Heart right ventricle (tissue), 16 donors: Measurements from ENCODE around the gene CBX2. TPM values are rescaled to one million over a fixed set of nuclear protein-coding genes. Genes with fewer than 3 reads are reported as not detected.

ENCODE experiments used
- ATAC-seq, 8 donors: fragments of 200-7000 bp; cut with Tn5 transposase; one replicate each; pipeline ENCODE4 v1.9.1; 2020; ENCODE audit warnings: mild to moderate bottlenecking in 8 of 8, moderate library complexity in 8 of 8, moderate number of reproducible peaks in 1 of 8
- DNase-seq, 2 donors: peaks; one replicate each; pipeline ENCODE4 v3.0.0-alpha.2; 2020
- H3K27ac ChIP-seq, 10 donors: fragments of 200-600 bp; sonication (generic) in 2 of 10; one replicate each; pipeline versions ENCODE4 v1.5.0 to v1.8.0; 2020 to 2022; ENCODE audit warnings: mild to moderate bottlenecking in 3 of 10
- H3K27me3 ChIP-seq, 7 donors: fragments of 200-600 bp; one replicate each; pipeline ENCODE4 v1.8.0; 2021 to 2022; ENCODE audit warnings: mild to moderate bottlenecking in 2 of 7
- H3K36me3 ChIP-seq, 9 donors: fragments of 200-600 bp; sonication (generic) in 1 of 9; one replicate each; pipeline versions ENCODE4 v1.5.0 to v1.8.0; 2020 to 2022; ENCODE audit warnings: mild to moderate bottlenecking in 2 of 9
- H3K4me1 ChIP-seq, 9 donors: fragments of 200-600 bp; sonication (generic) in 1 of 9; one replicate each; pipeline versions ENCODE4 v1.5.0 to v1.8.0; 2020 to 2022; ENCODE audit warnings: mild to moderate bottlenecking in 4 of 9
- H3K4me3 ChIP-seq, 10 donors: fragments of 200-600 bp; sonication (generic) in 2 of 10; one replicate each; pipeline versions ENCODE4 v1.5.0 to v1.8.0; 2020 to 2022; ENCODE audit warnings: mild to moderate bottlenecking in 7 of 10, moderate library complexity in 2 of 10
- H3K9me3 ChIP-seq, 11 donors: fragments of 200-600 bp in 10 of 11; sonication (generic) in 2 of 11; one replicate each; pipeline versions ENCODE4 v1.5.0 to v1.8.0; 2013 to 2022; ENCODE audit warnings: mild to moderate bottlenecking in 2 of 11, control low read depth in 1 of 11, moderate library complexity in 1 of 11
- WGBS, 2 donors: extraction: QIAGEN DNeasy Blood & Tissue Kit; methylation state at CpG; one replicate each; pipeline ENCODE4 v1.1.7; 2013; ENCODE audit warnings: inconsistent platforms in 1 of 2; 5-methylcytosine and 5-hydroxymethylcytosine counted together
- intact Hi-C, 10 donors: fragments of 100-400 bp; cut with DNase I; formaldehyde crosslinking; loops; one replicate each; pipeline versions ENCODE4 v1.11.1 to v1.14.2; 2022
- polyA plus RNA-seq, 2 donors: library from polyadenylated mRNA; stranded (reverse); fragments of 200-250 nt; gene quantifications; one replicate each; pipeline ENCODE4 v1.2.3, GENCODE V29; 2013
- total RNA-seq, 10 donors: library from RNA; stranded (reverse); fragmentation: NEBNext Ultra II Directional in 3 of 10; extraction: Animal tissue kit (Norgen Biotek cat#: 25700) in 3 of 10; gene quantifications; one replicate each; pipeline versions ENCODE4 v1.2.1 to v1.2.4, GENCODE V29; 2021 to 2023
- TF ChIP-seq, protein P1 (sequence below), 9 donors: fragments of 200-600 bp; sonication (generic) in 2 of 9; IDR thresholded peaks; one replicate each; pipeline versions ENCODE4 v1.5.0 to v1.8.0; 2021 to 2022; ENCODE audit warnings: antibody characterized with exemption in 9 of 9, mild to moderate bottlenecking in 5 of 9, moderate library complexity in 1 of 9
- donor health status: Arrhythmogenic right ventricular cardiomyopathy.
- donor health status: ischemic (EF 13 %, LVEDD 7.1; RV severe dilation, severe dysfunction).
- donor health status: healthy with polysubstance abuse.
- donor health status: DM: no; HTN: yes; CAD: no.
- donor health status: DM: no; HTN: no; CAD: no.
- donor health status: ischemic (EF 25% LVEDD 6.9; RV normal size, moderate dysfunction).
- donor health status: ischemic (EF 25% LVEDD 5.7; RV mildly dilated, moderate dysfunction).
- donor health status: healthy.
- donor health status: DM: yes; HTN: yes; CAD: no.
- donor health status: Ischemic cardiomyopathy.
- donor health status: ischemic (EF 35%, LVEDD 5.7; RV mildly dilated, moderate dysfunction).
- donor health status: nonischemic (EF 11% LVEDD 7.7; RV severe dilation, severe dysfunction).
- donor health status: DM: yes; HTN: yes; CAD: no.
- donor health status: PGD.
- donor health status: ischemic (EF 29% LVEDD 5.4; RV normal size, mild dysfunction).
- donor health status: nonischemic (EF 23%, LVEDD 6.1; RV moderate dilation, normal function).

Gene CBX2
- total and polyA plus RNA-seq, 12 donors = 1.5 to 7.1 (median 2.9) TPM

DNA sequence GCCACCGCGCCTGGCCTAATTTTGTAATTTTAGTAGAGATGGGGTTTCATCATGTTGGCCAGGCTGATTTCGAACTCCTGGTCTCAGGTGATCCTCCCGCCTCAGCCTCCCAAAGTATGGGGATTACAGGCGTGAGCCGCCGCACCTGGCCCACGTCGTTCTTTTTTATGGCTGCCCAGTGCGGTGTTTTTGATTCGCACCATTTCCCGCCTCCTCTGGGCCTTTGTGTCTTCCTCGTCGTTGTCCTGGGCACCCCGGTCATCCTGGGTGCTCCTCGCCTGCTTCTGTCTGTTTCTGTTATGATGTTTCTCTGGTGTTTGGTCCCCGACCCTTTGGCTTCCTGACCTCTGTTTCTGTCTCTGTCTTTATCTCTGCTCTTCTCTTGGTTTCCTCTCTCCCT, 46.3 kb downstream of the CBX2 start:
- 96 to 99% methylated on average over 17 of the region's 17 CpGs for WGBS, 2 donors
- Histone ChIP-seq H3K27me3 (peaks cover 0 to 11% (median 0%) of the 10 kb centered on the region in 7 donors), H3K4me1 (peaks cover 1 to 27% (median 18%) of the 10 kb centered on the region in 9 donors), H3K27ac (no peak overlapping the region), H3K36me3 (no peaks in the 10 kb centered on the region), H3K9me3 (no peaks in the 10 kb centered on the region), H3K4me3 (no peak overlapping the region)
- TF ChIP-seq, protein P1, sequence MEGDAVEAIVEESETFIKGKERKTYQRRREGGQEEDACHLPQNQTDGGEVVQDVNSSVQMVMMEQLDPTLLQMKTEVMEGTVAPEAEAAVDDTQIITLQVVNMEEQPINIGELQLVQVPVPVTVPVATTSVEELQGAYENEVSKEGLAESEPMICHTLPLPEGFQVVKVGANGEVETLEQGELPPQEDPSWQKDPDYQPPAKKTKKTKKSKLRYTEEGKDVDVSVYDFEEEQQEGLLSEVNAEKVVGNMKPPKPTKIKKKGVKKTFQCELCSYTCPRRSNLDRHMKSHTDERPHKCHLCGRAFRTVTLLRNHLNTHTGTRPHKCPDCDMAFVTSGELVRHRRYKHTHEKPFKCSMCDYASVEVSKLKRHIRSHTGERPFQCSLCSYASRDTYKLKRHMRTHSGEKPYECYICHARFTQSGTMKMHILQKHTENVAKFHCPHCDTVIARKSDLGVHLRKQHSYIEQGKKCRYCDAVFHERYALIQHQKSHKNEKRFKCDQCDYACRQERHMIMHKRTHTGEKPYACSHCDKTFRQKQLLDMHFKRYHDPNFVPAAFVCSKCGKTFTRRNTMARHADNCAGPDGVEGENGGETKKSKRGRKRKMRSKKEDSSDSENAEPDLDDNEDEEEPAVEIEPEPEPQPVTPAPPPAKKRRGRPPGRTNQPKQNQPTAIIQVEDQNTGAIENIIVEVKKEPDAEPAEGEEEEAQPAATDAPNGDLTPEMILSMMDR (IDR thresholded peaks at IDR 0.05) = no peak
- ATAC-seq = no peak
- intact Hi-C loops = no loop called here
- no peak for DNase-seq

DNA sequence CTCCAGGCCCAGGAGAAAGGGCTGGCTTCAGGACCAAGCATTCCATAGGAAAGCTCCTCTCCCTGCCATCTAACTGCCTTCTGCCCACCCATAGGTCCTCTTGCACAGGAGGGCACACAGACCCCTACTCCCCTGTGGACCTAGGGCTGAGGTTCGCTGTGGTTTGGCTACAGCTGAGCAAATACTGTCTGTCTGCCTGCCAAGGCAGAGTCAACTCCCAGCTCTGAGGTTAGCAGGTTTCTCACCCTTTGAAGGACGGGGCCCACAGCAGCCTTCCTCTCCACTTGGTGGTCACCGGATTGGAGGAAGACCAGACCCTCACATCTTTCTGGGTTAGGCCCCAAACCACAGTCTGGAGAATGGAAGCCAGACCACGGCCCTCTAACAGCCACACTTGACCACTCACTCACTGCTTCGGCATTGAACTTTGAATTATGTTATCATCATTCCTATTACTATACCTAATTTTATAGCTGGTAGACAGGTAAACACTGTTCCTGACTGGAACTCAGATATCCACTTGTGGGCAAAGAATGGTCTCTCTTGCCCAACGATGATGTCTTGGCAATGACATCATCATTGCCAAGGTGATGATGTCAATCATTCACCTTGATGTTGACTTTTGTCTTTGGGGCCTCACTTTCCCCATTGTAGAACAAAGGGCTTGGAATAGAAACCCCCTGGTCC, 47.1 kb downstream of the CBX2 start:
- WGBS, 2 donors = 94 to 95% methylated on average over 6 of the region's 6 CpGs
- H3K36me3 ChIP-seq = no peaks in the 10 kb centered on the region
- peaks cover 0 to 31% (median 22%) of the 10 kb centered on the region in 9 donors for H3K4me1 ChIP-seq
- intact Hi-C loops = no loop called here
- no peaks in the 10 kb centered on the region for H3K9me3 ChIP-seq
- peaks cover 0 to 11% (median 0%) of the 10 kb centered on the region in 7 donors for H3K27me3 ChIP-seq
- ATAC-seq = no peak
- H3K4me3 ChIP-seq = no peak overlapping the region
- H3K27ac ChIP-seq = no peak overlapping the region
- DNase-seq = no peak
- TF ChIP-seq, protein P1 (IDR thresholded peaks at IDR 0.05) = no peak

DNA sequence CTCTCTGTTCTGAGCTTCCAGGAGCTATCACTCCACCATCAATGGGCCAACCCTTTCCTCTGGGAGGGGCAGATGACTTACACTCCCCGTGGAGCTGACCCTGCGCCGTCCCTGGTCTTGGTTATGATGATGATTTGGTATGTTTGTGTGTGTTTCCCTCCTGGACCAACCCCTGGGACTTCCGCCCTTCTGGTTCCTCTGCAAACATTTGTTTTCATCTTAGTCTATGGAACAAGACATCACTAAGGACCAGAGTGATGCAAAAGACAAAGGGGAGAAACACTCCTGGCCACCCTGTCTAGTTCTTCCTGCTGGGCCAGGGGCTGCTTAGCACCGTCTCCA, 47.6 kb downstream of the CBX2 start:
- Histone ChIP-seq H3K27ac (no peak overlapping the region), H3K4me3 (no peak overlapping the region), H3K9me3 (no peaks in the 10 kb centered on the region), H3K4me1 (peaks cover 0 to 36% (median 18%) of the 10 kb centered on the region in 9 donors), H3K27me3 (peaks cover 0 to 11% (median 0%) of the 10 kb centered on the region in 7 donors), H3K36me3 (no peaks in the 10 kb centered on the region)
- intact Hi-C loops = no loop called here
- DNase-seq (no peak), ATAC-seq (no peak)
- WGBS, 2 donors = 93 to 99% methylated on average over 5 of the region's 5 CpGs
- TF ChIP-seq, protein P1 (IDR thresholded peaks at IDR 0.05) = no peak

DNA sequence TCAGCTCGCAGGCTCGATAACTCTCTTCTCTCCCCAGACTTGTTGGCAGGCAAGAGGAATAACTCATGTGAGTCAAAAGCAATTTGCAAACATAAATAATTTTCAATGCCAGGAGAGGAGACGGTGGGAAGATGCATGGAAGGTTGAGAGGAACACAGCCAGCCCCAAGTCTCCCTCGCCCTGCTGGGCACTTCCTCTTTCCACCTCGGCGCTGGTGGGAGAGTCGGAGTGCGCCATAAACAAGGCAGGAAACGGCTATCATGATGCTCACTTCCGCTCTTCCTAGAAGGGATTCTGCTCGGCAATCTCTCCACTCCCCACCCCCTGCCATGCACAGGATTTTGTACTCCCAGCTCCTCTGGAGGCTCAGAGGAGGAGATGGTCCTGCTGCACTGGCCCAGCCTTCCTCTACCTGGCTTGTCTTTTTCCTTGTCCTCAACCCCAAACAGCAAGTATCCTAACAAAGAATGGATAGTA, 48.3 kb downstream of the CBX2 start:
- DNase-seq (no peak), ATAC-seq (peak in 3 of 8 donors; percentile 25 to 36 (median 34))
- 40 to 59% methylated on average over 11 of the region's 11 CpGs for WGBS, 2 donors
- Histone ChIP-seq H3K9me3 (no peaks in the 10 kb centered on the region), H3K27ac (no peak overlapping the region), H3K36me3 (no peaks in the 10 kb centered on the region), H3K4me1 (peaks cover 0 to 43% (median 18%) of the 10 kb centered on the region in 9 donors), H3K4me3 (no peak overlapping the region), H3K27me3 (peaks cover 0 to 6% (median 0%) of the 10 kb centered on the region in 7 donors)
- intact Hi-C loops = no loop called here
- TF ChIP-seq, protein P1 (IDR thresholded peaks at IDR 0.05) = no peak
